ENCODE measurements around the gene PLCG2. TPM values are rescaled to one million over a fixed set of nuclear protein-coding genes. Genes with fewer than 3 reads are reported as not detected.

PLCG2 gene
- total and polyA plus RNA-seq, 2 experiments from 2014 or later, result 3.5 to 10.4 TPM

DNA sequence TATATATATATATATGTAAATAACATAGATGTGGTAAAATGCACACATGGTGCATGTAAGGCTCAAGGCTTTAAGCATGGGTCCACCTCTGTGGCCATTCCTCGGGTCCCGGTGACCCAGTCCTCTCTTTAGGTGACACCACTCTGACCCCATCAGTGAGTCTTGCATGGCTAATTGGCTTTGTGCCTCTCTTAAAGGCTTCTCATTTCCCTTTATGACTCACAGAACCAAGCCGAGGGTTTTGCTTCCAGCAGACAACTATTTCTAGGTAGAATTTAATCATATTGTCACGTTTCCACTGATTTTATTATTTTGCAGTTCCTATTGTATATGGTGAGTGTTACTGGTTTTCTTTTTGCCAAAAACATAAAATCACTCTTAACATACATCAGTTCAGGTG, 59.7 kb downstream of the PLCG2 start:
- TF ChIP-seq, protein P1, sequence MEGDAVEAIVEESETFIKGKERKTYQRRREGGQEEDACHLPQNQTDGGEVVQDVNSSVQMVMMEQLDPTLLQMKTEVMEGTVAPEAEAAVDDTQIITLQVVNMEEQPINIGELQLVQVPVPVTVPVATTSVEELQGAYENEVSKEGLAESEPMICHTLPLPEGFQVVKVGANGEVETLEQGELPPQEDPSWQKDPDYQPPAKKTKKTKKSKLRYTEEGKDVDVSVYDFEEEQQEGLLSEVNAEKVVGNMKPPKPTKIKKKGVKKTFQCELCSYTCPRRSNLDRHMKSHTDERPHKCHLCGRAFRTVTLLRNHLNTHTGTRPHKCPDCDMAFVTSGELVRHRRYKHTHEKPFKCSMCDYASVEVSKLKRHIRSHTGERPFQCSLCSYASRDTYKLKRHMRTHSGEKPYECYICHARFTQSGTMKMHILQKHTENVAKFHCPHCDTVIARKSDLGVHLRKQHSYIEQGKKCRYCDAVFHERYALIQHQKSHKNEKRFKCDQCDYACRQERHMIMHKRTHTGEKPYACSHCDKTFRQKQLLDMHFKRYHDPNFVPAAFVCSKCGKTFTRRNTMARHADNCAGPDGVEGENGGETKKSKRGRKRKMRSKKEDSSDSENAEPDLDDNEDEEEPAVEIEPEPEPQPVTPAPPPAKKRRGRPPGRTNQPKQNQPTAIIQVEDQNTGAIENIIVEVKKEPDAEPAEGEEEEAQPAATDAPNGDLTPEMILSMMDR (IDR thresholded peaks at IDR 0.05; ENCODE audit: low read depth, low read length), result no peak
- Histone ChIP-seq H3K4me1 (ENCODE audit: low read depth) (no peaks in the 10 kb centered on the region), H3K36me3 (no peaks in the 10 kb centered on the region), H3K9me3 (ENCODE audit: low read depth) (no peaks in the 10 kb centered on the region), H3K4me3 (no peak overlapping the region), H3K27ac (no peak overlapping the region), H3K27me3 (no peaks in the 10 kb centered on the region)
- DNase-seq (ENCODE audit: low read depth in 1 of 2, low spot score in 1 of 2), result peak in 1 of 2 donors; percentile 8

DNA sequence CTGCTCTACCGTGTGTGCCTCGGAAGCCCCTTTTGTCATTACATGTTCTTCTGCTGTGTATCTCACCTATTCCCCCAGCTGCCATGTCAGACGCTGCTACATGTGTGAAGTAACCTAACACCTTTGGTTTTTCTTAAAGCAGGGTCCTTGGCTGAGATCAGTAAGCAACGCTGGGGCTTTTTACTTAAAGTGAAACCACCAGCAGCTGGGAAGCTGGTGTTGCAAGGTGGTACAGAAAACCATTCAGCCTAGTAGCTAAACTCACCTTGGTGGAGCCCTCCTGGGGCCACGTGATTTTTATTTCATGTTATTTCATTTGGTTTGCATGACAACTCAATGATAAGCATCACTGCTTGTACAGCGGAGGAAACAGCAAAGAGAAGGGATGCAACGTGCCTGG, 62.6 kb downstream of the PLCG2 start:
- Histone ChIP-seq H3K27ac (no peak overlapping the region), H3K27me3 (no peaks in the 10 kb centered on the region), H3K4me1 (ENCODE audit: low read depth) (no peaks in the 10 kb centered on the region), H3K36me3 (no peaks in the 10 kb centered on the region), H3K9me3 (ENCODE audit: low read depth) (no peaks in the 10 kb centered on the region), H3K4me3 (no peak overlapping the region)
- DNase-seq (ENCODE audit: low read depth in 1 of 2, low spot score in 1 of 2), result no peak
- TF ChIP-seq, protein P1 (IDR thresholded peaks at IDR 0.05; ENCODE audit: low read depth, low read length), result no peak

DNA sequence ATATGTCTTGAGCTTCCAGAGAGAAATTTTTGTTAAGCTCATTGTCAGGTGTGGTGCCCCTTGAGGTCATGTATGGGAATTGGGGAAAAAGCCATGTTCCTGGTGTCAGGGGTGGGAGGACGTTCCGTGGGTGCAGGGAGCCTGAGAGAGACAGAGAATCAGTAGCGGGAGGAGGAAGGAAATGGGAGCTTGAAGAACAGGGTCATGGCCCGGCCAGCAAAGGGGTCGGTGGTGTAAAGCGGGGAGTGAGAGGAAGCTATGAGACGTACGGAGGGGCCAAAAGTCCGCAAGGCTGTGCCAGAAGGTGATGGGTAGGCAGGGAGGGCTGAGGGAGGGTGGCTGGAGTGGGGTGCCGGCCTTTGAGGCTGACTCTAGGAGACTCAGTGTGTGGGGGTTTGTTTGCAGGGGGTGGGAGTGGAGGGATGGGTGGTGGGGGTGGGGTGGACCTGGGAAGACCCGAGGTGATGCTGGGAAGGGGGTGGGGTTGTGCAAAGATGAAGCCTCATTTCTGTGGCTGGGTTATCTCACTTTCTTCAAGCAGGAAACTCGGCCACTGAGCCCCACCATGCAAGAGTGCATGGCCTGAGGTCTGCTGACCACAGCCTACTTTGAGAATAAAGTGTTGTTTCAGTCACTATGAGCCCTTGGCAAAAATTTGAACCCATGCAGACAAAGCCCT, 63.6 kb downstream of the PLCG2 start:
- TF ChIP-seq, protein P1 (IDR thresholded peaks at IDR 0.05; ENCODE audit: low read depth, low read length), result no peak
- peak in 1 of 2 donors; percentile 3 for DNase-seq (ENCODE audit: low read depth in 1 of 2, low spot score in 1 of 2)

DNA sequence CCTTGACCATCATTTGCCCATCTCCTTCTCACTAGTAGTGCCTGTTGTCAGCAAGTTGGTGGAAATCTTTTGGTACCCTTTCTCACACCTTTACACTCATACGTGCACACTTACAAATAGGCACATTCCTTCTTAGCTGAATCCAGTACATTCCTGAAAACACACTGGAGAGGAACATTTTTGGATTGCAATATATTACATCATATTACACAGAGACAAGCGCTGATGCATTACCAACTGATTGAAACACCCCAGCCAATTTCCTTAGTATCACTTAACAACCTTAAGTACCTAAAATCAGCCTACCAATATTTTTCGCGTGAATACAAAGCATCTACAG, 64.1 kb downstream of the PLCG2 start:
- H3K4me1 ChIP-seq (ENCODE audit: low read depth), result no peaks in the 10 kb centered on the region
- H3K27ac ChIP-seq, result no peak overlapping the region
- no peaks in the 10 kb centered on the region for H3K27me3 ChIP-seq
- no peaks in the 10 kb centered on the region for H3K9me3 ChIP-seq (ENCODE audit: low read depth)
- TF ChIP-seq, protein P1 (IDR thresholded peaks at IDR 0.05; ENCODE audit: low read depth, low read length), result no peak
- no peak overlapping the region for H3K4me3 ChIP-seq
- DNase-seq (ENCODE audit: low read depth in 1 of 2, low spot score in 1 of 2), result peak in 1 of 2 donors; percentile 17
- H3K36me3 ChIP-seq, result no peaks in the 10 kb centered on the region

More for the DNA sequence above, 63.6 kb downstream of the PLCG2 start:
- H3K27me3 ChIP-seq, result no peaks in the 10 kb centered on the region
- no peaks in the 10 kb centered on the region for H3K4me1 ChIP-seq (ENCODE audit: low read depth)
- H3K9me3 ChIP-seq (ENCODE audit: low read depth), result no peaks in the 10 kb centered on the region
- no peak overlapping the region for H3K4me3 ChIP-seq
- no peaks in the 10 kb centered on the region for H3K36me3 ChIP-seq
- H3K27ac ChIP-seq, result no peak overlapping the region

DNA sequence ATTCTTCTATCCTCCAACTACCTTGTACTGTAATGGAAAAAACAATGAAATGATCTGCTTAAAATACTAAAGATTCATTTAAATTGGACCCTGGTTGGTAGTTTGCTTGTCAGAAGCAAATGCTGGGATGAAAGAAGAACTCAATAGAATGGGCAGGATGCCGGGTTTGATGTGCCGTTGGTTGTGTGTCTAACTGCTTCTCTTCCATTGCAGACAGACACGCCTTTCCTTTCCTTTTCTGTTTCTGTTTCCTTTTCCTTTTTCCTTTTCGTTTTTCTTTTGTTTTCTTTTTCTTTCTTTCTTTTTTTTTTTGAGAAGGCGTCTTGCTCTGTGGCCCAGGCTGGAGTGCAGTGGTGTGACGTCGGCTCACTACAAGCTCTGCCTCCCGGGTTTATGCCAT, 64.6 kb downstream of the PLCG2 start:
- H3K4me3 ChIP-seq, result no peak overlapping the region
- no peaks in the 10 kb centered on the region for H3K27me3 ChIP-seq
- H3K9me3 ChIP-seq (ENCODE audit: low read depth), result no peaks in the 10 kb centered on the region
- H3K27ac ChIP-seq, result no peak overlapping the region
- no peaks in the 10 kb centered on the region for H3K4me1 ChIP-seq (ENCODE audit: low read depth)
- DNase-seq (ENCODE audit: low read depth in 1 of 2, low spot score in 1 of 2), result no peak
- no peaks in the 10 kb centered on the region for H3K36me3 ChIP-seq
- TF ChIP-seq, protein P1 (IDR thresholded peaks at IDR 0.05; ENCODE audit: low read depth, low read length), result no peak

Measured in cardiac muscle cell (in vitro differentiated cells and primary cell).